GM19239 (cell line): Measurements from ENCODE around the gene COL4A2.

Experiments used
- DNase-seq: peaks from one replicate; pipeline ENCODE4 v3.0.0; 2011; ENCODE audit warnings: low spot score; ENCODE audit not compliant: insufficient read length
- FAIRE-seq: peaks from 2 replicates; lab custom pipeline; 2011; peaks lifted over from hg19 to GRCh38; lab: Jason Lieb, UNC

Gene COL4A2

DNA sequence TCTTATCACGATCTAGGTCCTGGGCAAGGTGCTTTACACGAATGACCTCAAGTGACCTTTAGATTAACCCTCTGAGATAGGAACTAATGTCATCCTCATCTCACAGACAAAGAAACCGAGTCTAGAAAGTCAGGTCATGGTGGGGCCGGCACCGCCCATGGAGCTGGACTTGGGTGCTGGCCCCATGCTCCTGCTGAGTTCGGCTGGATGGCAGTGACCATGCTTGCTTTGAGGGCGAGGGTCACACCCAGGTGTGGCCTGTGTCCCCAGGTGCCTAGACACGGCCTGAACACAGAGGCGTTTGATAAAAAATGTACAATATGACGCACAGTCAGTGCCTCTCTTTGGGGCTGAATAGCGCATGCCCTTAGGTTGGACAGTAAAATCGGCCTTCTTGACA is 26.8 kb downstream of the COL4A2 start:
- DNase-seq, result no peak
- FAIRE-seq, result no peak

DNA sequence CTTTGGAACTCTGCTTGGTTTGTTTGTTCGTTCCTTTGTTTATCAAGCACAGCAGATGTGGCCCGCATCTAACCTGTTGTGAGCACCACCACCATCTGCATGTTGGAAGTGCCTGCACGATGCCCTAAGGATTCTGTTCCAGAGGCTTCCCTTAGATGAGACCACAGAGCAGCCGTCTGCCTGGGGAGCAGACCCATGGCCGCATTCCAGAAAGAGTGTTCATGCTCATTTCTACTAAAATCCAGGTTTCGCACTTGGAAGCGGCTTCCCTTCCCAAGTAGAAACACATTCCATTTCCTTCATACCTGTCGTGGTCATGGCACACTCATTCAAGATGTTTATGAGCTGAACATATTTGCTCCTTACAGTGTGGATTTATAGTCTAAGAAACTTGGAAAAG is 27.2 kb downstream of the COL4A2 start:
- FAIRE-seq, result no peak
- DNase-seq, result no peak

DNA sequence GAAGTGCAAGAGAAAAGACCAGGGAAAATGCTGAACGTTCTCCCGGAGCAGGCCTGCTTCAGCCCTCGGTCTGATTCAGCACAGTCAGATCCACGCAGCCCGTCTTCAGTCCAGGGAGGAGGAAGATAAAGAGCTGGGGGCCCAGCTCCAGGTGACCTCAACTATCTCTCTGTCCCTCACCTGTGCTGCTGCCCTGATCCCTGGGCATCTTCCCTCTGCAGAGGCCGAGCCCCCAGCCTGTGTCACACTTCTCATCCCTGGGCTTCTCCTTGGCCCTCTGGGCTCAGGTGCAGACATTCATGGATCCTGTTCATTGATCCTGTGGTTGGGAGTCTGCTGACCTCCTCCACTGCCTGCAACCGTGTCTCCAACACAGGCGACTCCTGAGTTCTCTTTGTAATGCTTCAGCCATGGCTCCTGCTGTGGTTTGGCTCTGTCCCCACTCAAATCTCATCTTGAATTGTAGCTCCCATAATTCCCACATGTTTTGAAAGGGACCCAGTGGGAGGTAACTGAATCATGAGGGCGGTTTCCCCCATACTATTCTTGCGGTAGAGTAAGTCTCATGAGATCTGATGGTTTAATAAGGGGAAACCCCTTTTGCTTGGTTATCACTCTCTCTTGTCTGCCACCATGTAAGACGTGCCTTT is 27.9 kb downstream of the COL4A2 start:
- no peak for DNase-seq
- no peak for FAIRE-seq

DNA sequence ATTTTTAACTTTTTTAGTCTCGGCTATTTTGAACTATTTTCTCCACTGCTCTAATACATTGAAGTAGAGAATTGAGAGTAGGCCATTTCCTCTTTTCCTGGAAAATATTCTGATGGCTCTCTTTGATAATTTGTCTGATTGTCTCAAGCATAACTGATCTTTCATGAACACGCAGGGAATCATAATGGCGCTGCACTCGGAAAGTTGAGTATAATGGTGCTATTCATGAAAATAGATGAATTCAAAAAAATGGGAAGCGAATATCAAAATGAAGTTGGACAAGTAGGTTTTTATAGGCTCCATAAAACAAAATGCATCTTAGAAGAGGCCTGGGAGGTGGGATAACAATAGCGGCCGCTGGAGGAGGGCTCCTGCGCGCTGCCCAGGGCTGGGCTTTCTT is 29.0 kb downstream of the COL4A2 start:
- DNase-seq (no peak), FAIRE-seq (no peak)

DNA sequence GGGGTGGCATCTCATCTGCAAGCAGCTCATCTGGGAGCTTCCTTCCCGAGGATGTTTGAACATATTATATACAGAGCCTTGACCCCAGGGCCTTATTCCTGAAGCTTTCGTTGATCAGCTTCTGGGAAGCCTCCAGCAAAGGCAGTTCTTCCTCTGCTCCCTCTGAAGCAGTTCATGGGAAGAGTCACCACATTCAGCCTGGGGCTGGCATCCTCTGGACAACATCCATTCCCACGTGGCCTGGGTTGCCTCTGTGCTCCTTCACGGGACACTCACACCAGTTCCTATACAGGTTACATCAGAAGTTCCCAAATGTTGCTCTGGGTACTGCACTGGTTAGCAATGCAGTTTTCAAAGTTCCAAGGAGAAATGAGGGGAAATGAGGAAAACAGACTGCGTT is 29.6 kb downstream of the COL4A2 start:
- no peak for FAIRE-seq
- no peak for DNase-seq

DNA sequence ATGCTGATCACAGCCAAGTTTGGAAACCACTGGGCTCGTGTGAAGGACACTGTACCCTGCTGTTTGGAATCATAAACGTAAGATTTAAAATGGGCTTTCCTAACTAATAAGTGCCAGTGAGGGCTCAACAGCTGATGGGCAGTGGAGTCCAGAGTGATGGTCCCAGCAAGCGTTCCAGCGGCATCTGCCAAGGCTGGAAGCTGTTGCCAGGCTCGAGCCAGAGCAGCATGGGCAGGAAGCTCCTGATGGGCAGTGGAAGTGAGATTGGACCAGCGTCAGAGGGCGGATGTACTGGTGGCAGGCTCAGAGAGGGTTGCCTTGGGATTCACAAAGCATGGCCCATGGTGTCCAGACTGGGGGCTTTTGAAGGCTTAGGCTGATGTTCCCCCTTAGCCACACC is 30.2 kb downstream of the COL4A2 start:
- FAIRE-seq (no peak), DNase-seq (no peak)

DNA sequence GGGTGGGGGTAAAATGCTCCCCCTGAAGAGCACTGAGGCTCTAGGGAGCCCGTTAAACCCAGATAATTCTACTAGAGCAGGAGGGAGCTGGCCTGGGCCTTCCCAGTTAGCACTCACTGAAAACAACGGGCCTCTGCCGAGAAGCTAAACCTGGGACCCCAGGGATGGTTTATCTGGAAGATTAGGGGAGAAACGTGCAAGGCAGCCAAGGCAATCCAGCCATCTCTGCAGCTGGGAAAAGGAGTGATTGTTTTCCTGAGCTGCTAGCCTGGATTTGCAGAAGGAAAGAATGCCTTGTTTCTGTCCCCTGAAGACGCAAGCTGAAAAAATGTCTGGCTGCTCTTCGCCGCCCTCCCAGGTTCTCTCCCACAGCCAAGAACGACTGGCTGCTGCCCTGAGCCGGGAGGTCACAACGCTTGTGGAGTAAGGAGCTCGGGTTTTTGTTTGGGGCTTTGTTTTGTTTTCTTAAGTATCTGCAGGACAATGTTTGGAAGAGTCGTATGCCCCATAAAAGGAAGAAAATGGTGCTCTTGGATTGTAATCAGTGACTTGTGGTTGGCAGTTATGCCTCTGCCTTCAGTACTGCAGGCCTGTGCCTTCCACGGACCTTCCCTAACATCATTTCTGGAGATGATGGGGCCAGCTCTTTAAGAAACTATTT is 31.5 kb downstream of the COL4A2 start:
- DNase-seq (no peak), FAIRE-seq (no peak)

DNA sequence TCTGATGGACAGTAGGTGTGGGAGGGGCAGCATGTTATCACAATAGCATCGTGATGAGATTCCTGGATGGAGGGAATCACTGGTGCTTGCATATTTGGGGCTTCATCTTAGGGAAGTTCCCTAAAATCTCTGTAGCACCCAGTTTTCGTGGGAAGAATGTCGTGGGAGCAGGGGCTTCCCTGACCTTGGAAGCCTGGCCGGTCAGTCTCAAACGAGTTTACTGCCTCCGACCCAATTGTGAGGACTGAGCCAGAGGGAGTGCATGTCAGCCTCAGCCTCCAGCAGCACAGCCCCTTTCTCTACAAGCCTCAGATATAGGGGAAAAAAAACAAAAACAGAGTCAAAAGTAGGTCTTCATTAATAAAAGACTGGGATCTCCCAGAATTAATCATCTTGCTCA is 32.2 kb downstream of the COL4A2 start:
- no peak for FAIRE-seq
- no peak for DNase-seq

DNA sequence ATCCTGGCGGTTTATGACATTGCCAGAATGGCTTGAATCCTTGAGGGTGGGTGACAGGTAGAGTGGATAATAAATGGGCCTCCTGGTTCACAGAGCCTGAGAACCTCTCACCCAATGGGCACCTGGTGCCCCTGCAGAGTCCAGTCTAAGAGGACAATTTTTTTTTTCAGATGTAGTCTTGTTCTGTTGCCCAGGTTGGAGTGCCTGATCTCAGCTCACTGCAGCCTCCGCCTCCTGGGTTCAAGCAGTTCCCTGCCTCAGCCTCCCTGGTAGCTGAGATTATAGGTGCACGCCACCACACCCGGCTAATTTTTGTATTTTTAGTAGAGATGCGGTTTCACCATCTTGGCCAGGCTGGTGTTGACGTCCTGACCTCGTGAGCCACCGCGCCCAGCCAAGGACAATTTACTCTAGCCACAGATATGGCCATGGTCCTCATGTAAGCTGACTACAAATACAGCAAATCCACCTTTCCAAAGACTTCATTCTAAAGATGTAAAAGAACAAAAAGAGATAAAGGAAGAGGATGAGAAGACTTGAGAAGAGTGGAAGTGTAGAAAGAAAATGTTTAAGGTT is 33.0 kb downstream of the COL4A2 start:
- DNase-seq, result no peak
- no peak for FAIRE-seq

DNA sequence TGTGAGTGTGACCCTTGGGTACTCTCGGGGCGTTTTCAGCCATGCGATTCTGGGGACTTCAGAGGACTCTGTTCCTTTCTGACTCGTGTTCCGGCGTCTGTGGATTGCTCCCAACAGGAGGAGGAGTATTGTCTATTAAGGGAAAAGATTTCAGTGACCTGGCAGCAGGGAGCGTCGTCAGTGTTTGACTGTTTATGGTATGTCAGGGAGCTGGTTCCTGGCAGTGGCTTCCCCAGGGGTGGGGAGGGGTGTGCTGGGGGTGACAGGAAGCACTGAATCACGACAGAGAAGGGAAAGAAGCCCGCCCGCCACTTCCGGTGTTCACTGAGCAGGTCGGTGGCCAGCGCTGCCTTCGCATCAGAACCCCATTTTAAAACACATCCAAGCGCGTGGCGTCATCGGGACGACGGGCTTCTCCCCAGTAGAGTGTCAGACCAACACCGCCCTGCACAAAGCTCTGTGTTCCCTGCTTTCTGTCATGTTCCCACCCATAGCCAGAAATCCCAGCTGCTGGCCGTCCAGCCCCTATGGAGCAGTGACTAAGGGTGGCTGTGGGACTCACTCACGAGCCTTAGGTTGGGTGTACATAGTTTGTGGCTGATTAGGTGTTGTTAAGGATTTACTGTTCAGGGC is 33.8 kb downstream of the COL4A2 start:
- DNase-seq, result no peak
- FAIRE-seq, result peak; percentile 28

DNA sequence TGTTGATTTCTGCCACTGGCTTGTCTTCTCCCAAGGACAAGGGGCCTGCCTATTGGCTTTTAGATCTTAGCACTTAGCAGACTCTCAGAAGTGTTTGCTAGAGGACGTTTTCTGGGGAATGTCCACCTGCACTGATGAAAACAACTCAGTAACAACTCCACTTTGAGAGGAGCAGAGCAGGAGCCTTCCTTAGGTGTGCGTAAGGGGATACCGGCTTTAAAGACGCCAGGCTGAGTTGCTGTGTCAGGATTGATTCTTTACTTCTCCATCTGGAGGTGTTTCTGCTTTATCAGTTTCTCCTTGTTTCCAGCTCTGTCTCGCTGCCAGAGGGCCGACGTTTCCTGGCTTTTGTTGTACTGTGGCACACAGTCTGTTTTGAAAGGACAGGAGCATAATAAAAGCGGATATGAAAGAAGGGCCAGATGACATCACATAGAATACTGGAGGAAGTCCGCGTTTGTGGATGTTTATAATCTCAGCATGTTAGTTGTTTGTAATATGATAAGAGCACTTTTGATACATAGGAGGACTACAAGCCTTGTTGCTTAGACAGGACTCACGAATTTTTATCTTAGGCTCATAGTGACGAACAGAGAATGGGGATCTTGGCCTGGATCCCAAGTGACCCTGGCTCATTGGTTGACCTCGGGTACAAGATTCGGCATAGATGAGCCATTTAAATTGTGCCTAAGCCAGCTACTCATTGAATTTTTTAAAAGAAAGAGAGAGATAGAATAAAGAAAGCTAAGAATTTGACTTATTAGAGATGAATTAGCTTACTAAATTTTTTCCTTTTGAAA is 34.6 kb downstream of the COL4A2 start:
- no peak for DNase-seq
- FAIRE-seq, result peak; percentile 73

DNA sequence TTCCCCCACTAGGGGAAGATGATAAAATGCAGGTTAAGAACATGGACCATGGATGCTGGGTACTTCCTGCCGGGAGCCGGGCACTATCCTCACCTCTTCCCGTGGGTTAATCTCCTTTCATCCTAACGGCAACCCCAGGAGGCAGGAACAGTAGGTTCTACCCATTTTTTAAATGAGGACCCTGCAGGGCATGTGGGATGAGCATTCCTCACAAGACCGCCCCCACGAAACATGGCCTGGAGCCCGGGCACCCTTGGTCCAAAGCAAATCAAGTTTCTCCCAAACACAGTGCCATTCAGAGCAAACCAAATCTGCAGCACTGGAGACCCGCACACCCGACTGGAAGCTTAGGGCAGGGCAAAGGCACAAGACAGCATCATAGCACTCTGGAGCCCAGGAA is 35.4 kb downstream of the COL4A2 start:
- FAIRE-seq, result no peak
- DNase-seq, result no peak

DNA sequence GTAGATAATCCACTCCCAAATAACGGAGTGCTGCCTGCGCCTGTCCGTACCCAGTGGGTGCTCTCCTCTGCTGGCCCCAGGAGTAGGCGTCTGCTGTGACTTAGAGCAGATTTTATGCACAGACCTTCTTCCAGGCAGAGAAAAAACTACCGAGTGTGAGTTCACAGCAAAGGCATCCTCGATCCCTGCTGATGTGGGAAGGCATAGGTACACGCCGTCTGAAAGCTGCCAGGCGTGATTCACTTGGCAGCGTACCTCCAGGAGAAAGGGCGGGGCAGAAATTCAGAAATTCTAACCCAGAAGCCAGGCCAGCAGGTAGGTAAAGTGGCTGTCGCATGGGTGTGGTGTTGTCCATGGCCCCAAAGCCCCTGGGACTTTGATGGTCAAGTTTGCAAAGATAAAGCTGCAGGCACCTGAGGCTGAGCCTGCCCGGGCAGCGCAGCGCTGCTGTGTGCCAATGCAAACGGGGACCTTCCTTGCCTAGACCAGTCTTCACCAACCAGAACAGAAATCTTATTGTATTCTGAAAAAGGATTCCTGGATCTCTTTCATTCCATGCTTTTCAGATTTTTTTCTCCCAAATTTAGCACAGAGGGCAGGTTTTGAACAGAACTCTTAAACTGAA is 36.3 kb downstream of the COL4A2 start:
- FAIRE-seq (no peak), DNase-seq (no peak)

DNA sequence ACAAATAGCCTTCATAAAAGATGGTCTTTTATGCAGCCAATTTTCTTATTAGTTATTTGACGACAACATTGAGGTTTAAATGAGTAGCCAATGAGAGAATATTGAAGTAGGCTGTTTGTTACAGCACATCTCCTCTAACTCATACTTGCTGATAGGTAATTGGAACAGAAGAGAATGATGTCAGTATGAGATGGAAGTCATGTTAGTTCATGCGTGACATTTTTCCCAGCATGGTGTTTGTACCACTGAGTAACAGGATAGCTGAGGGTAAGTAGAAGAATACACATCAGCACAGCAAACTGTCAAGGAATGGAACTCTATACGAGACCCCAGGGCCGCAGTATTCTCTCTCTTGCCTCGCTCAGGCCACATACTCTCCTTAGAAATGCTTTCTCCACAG is 37.2 kb downstream of the COL4A2 start:
- no peak for FAIRE-seq
- no peak for DNase-seq

DNA sequence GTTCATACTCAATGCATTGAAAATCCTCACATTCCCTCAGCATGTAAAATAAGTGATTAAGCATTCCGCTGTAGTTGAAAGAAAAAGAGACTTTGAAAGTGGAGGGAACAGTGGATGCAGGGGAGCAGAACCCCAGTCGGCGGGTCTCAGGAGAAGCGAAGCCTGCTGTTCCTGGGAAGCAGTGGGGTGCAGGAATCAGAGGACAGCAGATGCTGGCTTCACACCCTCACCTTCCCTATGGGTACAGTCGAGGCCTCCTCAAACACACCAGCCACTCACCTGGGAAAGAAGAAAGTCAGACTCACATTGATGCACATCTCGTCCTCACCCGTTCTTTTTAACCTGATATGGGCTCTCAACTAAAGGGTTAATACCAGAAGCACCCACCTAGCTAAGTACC is 38.2 kb downstream of the COL4A2 start:
- FAIRE-seq, result no peak
- DNase-seq, result no peak

DNA sequence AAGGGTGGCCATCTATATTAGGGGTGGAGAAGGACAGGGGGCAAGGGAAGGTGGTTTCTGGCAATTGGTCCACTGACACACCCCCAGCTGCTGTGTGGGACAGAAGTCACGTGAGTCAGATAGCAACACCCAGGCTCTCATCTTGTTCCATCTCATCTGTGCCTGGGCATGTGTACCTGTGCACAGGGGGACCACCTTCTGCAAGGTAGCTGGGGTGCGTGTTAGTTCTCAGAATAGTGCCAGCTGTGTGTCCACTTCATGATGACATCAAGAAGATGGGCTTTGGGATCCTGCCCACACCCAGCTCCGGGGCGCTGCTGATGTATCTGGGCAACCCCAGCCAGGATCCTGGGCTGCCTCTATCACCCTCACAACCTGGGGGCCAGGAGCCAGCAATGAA is 38.6 kb downstream of the COL4A2 start:
- FAIRE-seq (no peak), DNase-seq (no peak)

DNA sequence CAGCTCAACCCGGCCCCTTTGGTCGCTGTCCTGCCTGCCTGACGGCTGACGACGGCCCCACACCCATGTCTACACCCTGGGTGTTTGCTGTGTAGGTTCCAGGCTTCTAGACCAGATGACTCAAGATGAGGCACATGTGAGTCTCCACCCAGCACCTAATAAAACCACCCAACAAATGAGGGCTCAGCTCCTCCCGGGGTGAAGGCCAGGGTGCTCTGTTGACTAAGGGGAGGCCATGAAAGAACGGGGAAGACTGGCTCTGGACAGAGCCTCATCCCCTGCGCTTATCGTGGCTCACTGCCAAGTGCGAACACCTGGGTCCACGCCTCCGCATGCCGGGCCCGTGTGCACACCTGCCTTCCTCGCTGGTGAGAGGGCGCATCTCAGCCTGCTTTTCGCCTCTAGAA is 39.6 kb downstream of the COL4A2 start:
- DNase-seq, result no peak
- FAIRE-seq, result no peak

DNA sequence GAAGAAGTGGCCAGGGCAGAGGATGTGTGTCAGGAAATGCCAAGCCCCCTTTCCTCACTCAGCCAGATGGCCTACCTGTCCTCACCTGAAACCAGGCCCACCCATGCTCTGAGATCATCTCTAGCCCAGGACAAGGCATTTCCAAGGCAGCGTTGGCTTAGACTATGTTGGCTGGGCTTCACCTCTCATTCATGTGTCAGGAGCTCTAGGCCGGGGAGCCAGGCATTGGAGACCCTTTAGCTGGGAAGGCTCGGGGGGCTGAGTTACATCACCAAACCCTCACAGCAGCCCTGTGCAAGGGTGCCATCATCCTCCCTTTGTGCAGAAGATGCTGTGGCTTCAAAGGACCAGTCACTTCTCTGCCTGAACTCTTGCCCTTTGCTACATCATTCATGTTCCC is 40.0 kb downstream of the COL4A2 start:
- no peak for FAIRE-seq
- DNase-seq, result no peak

DNA sequence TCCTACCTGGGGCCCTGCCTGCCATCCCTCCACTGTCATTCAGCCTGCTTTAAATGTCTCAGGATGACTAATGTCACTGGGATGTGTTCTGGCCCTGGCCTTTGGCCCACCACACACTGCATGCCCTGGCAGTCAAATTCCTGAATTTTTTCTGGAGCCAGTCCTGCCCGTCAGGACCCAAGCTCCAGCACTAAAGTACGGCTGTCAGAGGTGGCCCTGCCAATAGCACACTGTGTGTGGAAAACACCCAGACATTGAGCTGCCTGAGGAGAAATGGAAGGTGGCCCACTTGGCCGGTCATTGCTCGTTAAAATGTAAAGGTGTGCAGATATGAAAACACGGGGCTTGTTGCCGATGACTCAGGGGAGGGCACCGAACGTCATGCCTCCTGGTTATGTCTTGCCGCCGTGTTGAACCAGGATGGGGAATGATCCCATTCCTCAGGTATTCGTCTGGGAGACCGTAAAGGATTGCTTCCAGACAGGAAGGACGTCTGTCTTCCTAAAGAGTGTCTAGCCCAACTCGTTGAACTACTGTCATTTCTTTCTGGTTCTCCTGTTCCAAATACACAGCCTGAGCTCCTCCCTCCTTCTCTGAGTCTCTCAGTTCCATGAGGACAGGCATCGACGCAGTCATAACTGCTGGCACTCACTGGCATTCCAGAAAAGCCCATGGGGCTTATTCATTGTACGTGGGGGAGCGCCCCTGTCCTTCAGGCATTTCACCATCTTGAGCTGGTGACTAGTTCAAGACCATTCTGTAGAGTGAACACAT is 40.6 kb downstream of the COL4A2 start:
- DNase-seq (no peak), FAIRE-seq (no peak)
